Tibial nerve (tissue), 4 donors: ENCODE results near the gene ZGPAT.

ENCODE experiments used
- EP300 ChIP-seq, 2 donors: sonication (generic); formaldehyde crosslinking; IDR thresholded peaks; one replicate each; pipeline ENCODE4 v1.6.1; 2017; ENCODE audit warnings: antibody characterized with exemption in 2 of 2, mild to moderate bottlenecking in 1 of 2
- POLR2A ChIP-seq, 2 donors: fragments of 450-650 bp; IDR thresholded peaks; one replicate each; pipeline ENCODE4 v1.6.1; 2017; ENCODE audit warnings: antibody characterized with exemption in 2 of 2, mild to moderate bottlenecking in 2 of 2, moderate library complexity in 2 of 2
- TF ChIP-seq, protein P1 (sequence below), 5 experiments: fragments of 200-600 bp in 3 of 5; fragments of 450-650 bp in 2 of 5; sonication (generic) in 3 of 5; IDR thresholded peaks; one replicate each; pipeline ENCODE4 v1.5.1; 2016 to 2019; ENCODE audit warnings: antibody characterized with exemption in 5 of 5, mild to moderate bottlenecking in 3 of 5, moderate library complexity in 2 of 5

GRCh38 chr20:63680427-63680826 is 27.4 kb upstream of the ZGPAT start:
- no peak for TF ChIP-seq POLR2A (IDR thresholded peaks at IDR 0.05)
- TF ChIP-seq, protein P1, sequence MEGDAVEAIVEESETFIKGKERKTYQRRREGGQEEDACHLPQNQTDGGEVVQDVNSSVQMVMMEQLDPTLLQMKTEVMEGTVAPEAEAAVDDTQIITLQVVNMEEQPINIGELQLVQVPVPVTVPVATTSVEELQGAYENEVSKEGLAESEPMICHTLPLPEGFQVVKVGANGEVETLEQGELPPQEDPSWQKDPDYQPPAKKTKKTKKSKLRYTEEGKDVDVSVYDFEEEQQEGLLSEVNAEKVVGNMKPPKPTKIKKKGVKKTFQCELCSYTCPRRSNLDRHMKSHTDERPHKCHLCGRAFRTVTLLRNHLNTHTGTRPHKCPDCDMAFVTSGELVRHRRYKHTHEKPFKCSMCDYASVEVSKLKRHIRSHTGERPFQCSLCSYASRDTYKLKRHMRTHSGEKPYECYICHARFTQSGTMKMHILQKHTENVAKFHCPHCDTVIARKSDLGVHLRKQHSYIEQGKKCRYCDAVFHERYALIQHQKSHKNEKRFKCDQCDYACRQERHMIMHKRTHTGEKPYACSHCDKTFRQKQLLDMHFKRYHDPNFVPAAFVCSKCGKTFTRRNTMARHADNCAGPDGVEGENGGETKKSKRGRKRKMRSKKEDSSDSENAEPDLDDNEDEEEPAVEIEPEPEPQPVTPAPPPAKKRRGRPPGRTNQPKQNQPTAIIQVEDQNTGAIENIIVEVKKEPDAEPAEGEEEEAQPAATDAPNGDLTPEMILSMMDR (IDR thresholded peaks at IDR 0.05) = no peak
- TF ChIP-seq EP300 (IDR thresholded peaks at IDR 0.05) = no peak
